B cell (primary cell): Measurements from ENCODE around the gene FBXO15.

Experiments used
- CTCF ChIP-seq: fragments of 200-600 bp; IDR thresholded peaks from one replicate; pipeline ENCODE4 v1.8.0; 2022; ENCODE audit warnings: antibody characterized with exemption, mild to moderate bottlenecking
- EZH2 ChIP-seq: IDR thresholded peaks from 2 replicates; pipeline ENCODE4 v1.6.1; 2012; ENCODE audit warnings: borderline replicate concordance, low read depth, mild to moderate bottlenecking, moderate library complexity, low read length; ENCODE audit not compliant: insufficient read depth, poor library complexity, severe bottlenecking

GRCh38 chr18:74148543-74149070, 973 bp upstream of the FBXO15 start:
- TF ChIP-seq EZH2 = no peak
- TF ChIP-seq CTCF = no peak
